K562 (cell line): ENCODE results near the gene TEX28.

ENCODE experiments used
- CTCF ChIP-seq, 3 experiments: IDR thresholded peaks in 2 of 3; conservative IDR thresholded peaks in 1 of 3; 2 replicates each; pipeline ENCODE4 v1.5.1; 2011 to 2012; ENCODE audit warnings: low read length in 3 of 3, mild to moderate bottlenecking in 3 of 3, control low read depth in 2 of 3, improper control_type of control experiment in 1 of 3, inconsistent platforms in 1 of 3, low read depth in 1 of 3, mixed read lengths in 1 of 3, moderate library complexity in 1 of 3; ENCODE audit not compliant: insufficient read depth in 2 of 3
- DEAF1 ChIP-seq: fragments of 450-650 bp; formaldehyde crosslinking; IDR thresholded peaks from 2 replicates; pipeline ENCODE4 v1.4.0; 2020; ENCODE audit warnings: mild to moderate bottlenecking, moderate library complexity
- PATZ1 ChIP-seq: fragments of 250-450 bp; sonication (Bioruptor Pico); IDR thresholded peaks from 2 replicates; pipeline ENCODE4 v1.5.0; 2020; ENCODE audit warnings: mild to moderate bottlenecking, borderline replicate concordance
- SRF ChIP-seq, 2 experiments: fragments of 250-450, 450-650 bp in 1 of 2; sonication (Bioruptor Pico) in 1 of 2; sonication (generic) in 1 of 2; formaldehyde crosslinking; IDR thresholded peaks; 2 replicates each; pipeline versions ENCODE4 v1.5.0 to v1.5.1; 2020 to 2022; ENCODE audit warnings: mild to moderate bottlenecking in 1 of 2, missing genetic modification reagents in 1 of 2

GRCh38 chrX:154325541-154325940 lies 30.6 kb upstream of the TEX28 start:
- TF ChIP-seq DEAF1 (CRISPR knock-in tag) (no peak), CTCF (IDR thresholded peaks at IDR 0.05 in 2 of 3, conservative IDR thresholded peaks at IDR 0.05 in 1 of 3; ENCODE audit: insufficient read depth in 2 of 3, low read depth in 1 of 3, low read length in 3 of 3) (no peak), PATZ1 (CRISPR knock-in tag) (no peak), SRF (CRISPR knock-in tag; IDR thresholded peaks at IDR 0.05) (no peak)
